Measurements from ENCODE around the gene OR52W1. TPM values are rescaled to one million over a fixed set of nuclear protein-coding genes. Genes with fewer than 3 reads are reported as not detected.

OR52W1 gene
- total and polyA plus RNA-seq, 2 donors (not counting 3 experiments of a cell fraction or from before 2014, with no cell fraction given) = not detected

DNA sequence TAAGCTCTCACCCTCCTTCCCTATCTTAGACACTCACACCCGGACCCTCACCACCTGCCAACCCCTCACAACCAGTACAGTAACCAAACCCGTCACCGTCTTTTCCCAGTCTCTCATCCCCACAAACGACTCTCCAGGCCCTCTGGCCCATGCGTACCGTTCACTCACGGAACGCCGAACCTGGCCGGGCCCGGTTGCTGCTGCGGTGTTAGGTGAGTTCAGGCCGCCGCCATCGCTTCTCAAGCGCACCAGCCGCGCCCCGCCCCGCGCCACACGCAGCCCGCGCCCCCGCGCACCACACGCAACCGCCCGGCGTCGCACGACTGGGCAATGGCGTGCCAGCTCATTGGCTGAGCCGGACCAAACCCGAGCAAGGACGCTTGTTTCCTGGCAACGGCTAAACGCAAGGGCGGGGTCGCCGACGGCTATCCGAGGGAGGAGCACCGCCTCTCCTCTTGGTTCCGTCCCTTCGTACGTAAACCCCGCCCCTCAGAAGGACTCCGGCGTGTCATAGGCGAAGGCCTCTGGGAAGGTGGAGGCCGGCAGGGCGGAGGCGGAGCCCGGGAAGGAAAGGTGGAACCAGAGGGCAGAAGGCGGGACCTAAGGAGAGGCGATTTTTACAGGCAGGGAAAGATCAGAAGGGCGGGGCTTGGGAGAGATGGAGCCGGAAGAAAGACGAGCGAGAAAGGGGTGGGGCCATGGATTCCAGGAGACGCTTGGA lies 35.5 kb downstream of the OR52W1 start, which contains the start of gene FHIP1B:
FHIP1B (minus strand) TSS at position 250 of the 721 bp plus-strand sequence. CDS start 10,120 bp downstream, outside the sequence.
- Histone ChIP-seq H3K79me2 (ENCODE audit: control insufficient read depth, insufficient read depth, low read length) (peaks cover 28% of the 10 kb centered on the region), H3K9me3 (replicated peaks; ENCODE audit: control insufficient read depth, insufficient read depth, low read length) (no peaks in the 10 kb centered on the region), H3K36me3 (ENCODE audit: control insufficient read depth in 2 of 2, extremely low read depth in 1 of 2, insufficient read depth in 2 of 2, low read length in 2 of 2) (no peaks in the 10 kb centered on the region), H3K4me2 (ENCODE audit: insufficient read depth, low read length) (peak within 1 kb of the TSS; percentile 90), H3K27me3 (ENCODE audit: control insufficient read depth in 2 of 2, insufficient read depth in 2 of 2, low read length in 2 of 2) (peaks cover 3 to 6% of the 10 kb centered on the region in 2 experiments), H2AFZ (ENCODE audit: low read depth, low read length) (peak within 1 kb of the TSS; percentile 99), H3K4me3 (replicated peaks in 1 of 3; ENCODE audit: insufficient read depth in 1 of 3, low read depth in 1 of 3, low read length in 3 of 3) (peak within 1 kb of the TSS; percentile 69 to 90 (median 78)), H3K27ac (ENCODE audit: insufficient read depth, low read depth, low read length) (peak within 1 kb of the TSS; percentile 10), H4K20me1 (replicated peaks; ENCODE audit: control insufficient read depth, extremely low read depth, insufficient read depth, low read length) (no peaks in the 10 kb centered on the region), H3K9me1 (replicated peaks; ENCODE audit: control insufficient read depth, extremely low read depth, insufficient read depth, low read length) (no peaks in the 10 kb centered on the region), H3K9ac (replicated peaks; ENCODE audit: extremely low read depth, insufficient read depth, low read length) (peak within 1 kb of the TSS; percentile 68), H3K4me1 (ENCODE audit: control insufficient read depth, extremely low read depth, insufficient read depth, low read length) (peaks cover 6% of the 10 kb centered on the region)
- dilution Hi-C loops (cut with MboI; ENCODE audit: extremely low pct_ligation_motif_present, low sequenced_read_pairs) = no loop called here
- ChIA-PET CTCF (interaction anchor here (0.8 to 4.3 kb wide), 8 partner anchors 9 to 144 kb away, joined by 3 to 40 read pairs (median 4); partner anchors contain the start of gene CCKBR), POLR2A (no interaction called here)
- no TSS peak for BruUV-seq (replicated peaks)
- intact Hi-C loops (cut with micrococcal nuclease) = loop anchor here (1.0 to 10.0 kb wide), 7 partner anchors 15 to 1630 kb away; partner anchors contain the start of genes TRIM3, TRIM6 and TRIM68
- FAIRE-seq (peak; percentile 99), DNase-seq (ENCODE audit: low read depth, low spot score) (peak; percentile 100)
- TF ChIP-seq GATA2 (IDR thresholded peaks at IDR 0.05; ENCODE audit: insufficient read depth, insufficient read length, low read depth, low read length) = no peak
- TF ChIP-seq EZH2 (IDR thresholded peaks at IDR 0.05; ENCODE audit: borderline replicate concordance, low read depth, low read length, severe bottlenecking) = no peak
- TF ChIP-seq MYC (IDR thresholded peaks at IDR 0.05; ENCODE audit: low read depth, low read length) = no peak
- no peak for TF ChIP-seq POLR2A (IDR thresholded peaks at IDR 0.05; ENCODE audit: low read depth, low read length)
- TF ChIP-seq JUN (IDR thresholded peaks at IDR 0.05; ENCODE audit: borderline replicate concordance, insufficient read depth, insufficient read length, low read depth) = no peak
- TF ChIP-seq, protein P1, sequence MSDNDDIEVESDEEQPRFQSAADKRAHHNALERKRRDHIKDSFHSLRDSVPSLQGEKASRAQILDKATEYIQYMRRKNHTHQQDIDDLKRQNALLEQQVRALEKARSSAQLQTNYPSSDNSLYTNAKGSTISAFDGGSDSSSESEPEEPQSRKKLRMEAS (IDR thresholded peaks at IDR 0.05; ENCODE audit: insufficient read depth, insufficient read length) = no peak
- no peak for TF ChIP-seq FOS (IDR thresholded peaks at IDR 0.05; ENCODE audit: borderline replicate concordance, insufficient read depth, low read length)
- TF ChIP-seq, protein P2, sequence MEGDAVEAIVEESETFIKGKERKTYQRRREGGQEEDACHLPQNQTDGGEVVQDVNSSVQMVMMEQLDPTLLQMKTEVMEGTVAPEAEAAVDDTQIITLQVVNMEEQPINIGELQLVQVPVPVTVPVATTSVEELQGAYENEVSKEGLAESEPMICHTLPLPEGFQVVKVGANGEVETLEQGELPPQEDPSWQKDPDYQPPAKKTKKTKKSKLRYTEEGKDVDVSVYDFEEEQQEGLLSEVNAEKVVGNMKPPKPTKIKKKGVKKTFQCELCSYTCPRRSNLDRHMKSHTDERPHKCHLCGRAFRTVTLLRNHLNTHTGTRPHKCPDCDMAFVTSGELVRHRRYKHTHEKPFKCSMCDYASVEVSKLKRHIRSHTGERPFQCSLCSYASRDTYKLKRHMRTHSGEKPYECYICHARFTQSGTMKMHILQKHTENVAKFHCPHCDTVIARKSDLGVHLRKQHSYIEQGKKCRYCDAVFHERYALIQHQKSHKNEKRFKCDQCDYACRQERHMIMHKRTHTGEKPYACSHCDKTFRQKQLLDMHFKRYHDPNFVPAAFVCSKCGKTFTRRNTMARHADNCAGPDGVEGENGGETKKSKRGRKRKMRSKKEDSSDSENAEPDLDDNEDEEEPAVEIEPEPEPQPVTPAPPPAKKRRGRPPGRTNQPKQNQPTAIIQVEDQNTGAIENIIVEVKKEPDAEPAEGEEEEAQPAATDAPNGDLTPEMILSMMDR (IDR thresholded peaks at IDR 0.05; ENCODE audit: extremely low read depth in 1 of 2, insufficient read depth in 1 of 2, low read depth in 1 of 2, low read length in 2 of 2) = no peak
- peak; percentile 49 for TF ChIP-seq POLR2AphosphoS5 (IDR thresholded peaks at IDR 0.05; ENCODE audit: insufficient read depth, low read depth, low read length)
